CD4-positive, alpha-beta T cell treated with Interleukin-15 for 1 hour (primary cell): ENCODE results near the gene DPH5.
A peak's percentile ranks its signal among the peaks of the same experiment; 100 is the strongest.
"Not testable (repeated sequence)": the region's sequence is repeated elsewhere in the genome, so short reads cannot be mapped to it uniquely, and the experiment has no call there.

Source experiments
- DNase-seq: peaks from one replicate; pipeline ENCODE4 v3.0.0-alpha.2; 2020

DPH5 gene

GRCh38 chr1:100976936-100977335, 48.6 kb downstream of the DPH5 start:
- no peak for DNase-seq

GRCh38 chr1:100972185-100972584, 53.4 kb downstream of the DPH5 start:
- DNase-seq = no peak

DNA sequence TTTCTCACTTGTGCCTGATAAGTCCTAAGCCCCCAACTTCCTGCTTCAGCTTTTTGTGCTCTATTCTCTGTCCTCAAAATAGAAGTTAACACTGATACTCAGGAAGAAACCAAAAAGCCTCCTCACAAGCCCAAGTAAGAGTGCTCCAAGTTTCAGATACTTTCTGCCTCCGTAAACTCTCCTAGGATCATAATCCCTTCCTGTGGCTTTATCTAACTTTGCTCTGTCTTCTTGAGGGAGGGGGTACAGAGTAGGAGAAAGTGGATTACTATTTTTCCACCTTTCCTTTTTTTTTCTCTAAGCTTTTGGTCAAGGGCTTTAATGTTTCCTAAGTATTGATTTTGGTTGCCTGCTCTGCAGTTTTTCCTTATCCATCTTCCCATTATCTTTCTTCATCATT, 54.6 kb downstream of the DPH5 start:
- DNase-seq = no peak

DNA sequence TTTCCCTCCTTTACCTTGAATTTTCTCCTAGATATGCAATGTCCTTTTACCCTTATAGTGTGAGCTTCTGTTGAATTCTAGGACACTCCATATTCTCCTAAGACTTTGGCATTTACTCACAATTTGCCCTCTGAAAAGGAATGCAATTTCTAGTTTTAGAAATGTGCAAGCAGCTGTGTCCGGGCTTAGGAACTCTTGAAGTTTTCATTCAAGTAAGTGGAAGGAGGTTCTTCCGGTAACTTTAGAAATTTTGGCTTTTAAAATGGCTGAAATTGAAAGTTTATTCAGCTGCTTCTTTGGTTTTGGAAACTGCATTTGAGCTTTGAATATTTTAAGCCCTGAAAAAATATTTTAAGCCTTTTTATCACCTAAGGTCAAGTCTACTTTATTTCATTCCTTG, 56.3 kb downstream of the DPH5 start:
- DNase-seq = no peak

GRCh38 chr1:100968621-100969020, 57.0 kb downstream of the DPH5 start:
- no peak for DNase-seq

DNA sequence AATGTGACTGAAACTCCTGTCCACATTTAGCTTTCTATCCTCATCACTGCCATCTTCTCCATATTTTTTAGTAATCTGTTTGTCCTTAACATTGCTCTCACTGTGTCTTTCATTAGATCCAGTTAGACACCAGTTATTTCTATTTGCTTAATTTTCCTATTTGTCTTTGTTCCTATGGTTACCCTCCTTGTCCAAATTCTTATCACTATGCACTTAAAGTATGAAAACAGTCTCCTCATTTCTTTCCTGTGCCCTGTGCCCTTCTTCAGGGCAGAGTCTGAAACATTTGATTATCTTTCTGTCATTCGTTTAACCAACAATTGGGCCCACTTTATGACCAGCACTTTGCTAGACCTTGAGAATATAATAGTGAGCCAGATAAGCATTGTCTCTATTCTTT, 65.5 kb downstream of the DPH5 start:
- DNase-seq = no peak

DNA sequence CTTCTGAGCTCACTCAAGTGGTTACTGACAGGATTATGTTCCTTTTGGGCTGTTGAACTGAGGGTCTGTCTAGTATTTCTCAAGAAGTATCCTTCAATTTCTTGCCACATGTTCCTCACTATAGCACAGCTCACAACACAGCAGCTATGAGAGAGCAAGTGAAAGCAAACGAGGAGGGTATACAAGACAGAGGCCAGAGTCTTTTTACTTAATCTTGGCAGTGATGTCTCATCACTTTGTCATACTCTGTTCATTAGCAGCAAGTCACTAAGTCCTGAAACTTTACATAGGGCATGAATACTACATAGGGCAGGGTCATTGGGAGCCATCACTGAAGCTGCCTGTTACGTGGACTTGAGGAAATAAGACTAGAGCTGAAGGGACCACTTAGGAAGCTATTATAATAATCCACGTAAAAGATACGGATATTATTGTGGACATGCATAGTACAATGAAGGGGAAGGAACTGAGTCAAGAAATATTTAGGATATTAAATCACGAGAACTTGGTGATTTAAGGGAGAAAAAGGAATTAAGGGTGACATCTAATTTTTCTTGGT, 66.0 kb downstream of the DPH5 start:
- DNase-seq = no peak

DNA sequence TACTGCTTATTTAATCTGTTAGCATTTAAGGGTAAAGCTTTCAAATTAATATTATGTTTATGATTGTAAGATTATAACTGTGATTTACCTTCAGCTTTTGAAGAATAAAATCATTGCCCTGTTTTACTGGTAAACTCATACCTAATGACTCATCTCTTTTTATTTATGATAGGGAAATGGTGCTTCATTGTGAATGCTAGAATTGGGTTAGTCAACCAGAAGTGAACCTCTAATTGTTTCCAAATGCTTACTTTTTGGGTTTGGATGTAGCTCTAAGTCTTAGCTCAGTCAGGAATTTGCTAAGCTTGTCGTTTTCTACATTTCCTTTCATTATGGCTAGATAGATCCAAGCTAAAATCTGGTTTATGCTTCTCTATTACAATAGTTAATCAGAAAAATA, 70.3 kb downstream of the DPH5 start:
- no peak for DNase-seq

DNA sequence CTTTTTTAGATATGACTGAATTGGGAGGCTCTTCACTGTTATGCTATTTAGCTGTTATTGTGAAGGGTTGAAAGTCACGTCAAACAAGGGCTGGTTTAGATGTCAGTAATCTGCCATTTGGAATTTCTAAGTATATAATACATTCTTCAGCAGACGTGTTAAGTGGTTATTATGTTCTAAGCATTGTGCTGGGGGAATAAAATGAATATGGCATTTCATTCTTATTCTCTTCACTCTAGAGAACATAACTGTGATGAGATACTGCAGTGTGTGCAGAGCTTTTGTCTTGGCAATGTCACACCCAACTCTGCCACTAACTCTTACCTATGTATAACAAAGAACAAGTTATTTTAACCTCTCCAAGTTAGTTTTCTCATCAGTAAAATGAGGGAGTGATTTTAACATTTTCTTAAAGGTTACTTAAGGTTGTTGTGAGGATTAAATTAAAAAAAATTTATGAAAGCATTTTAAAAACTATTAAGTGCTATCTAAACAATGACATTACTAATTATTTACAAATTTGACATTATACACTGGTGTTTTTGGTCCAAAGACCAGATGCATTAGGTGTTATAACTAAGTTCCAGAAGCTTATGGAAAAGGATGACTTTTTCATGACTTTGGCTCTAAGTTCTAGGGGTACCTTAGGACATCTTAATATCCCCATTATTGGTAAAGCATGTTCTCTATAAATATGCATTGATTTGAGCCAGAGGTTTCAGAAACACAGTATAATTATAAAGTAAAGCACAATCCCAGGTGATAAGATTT, 71.4 kb downstream of the DPH5 start:
- DNase-seq = no peak

DNA sequence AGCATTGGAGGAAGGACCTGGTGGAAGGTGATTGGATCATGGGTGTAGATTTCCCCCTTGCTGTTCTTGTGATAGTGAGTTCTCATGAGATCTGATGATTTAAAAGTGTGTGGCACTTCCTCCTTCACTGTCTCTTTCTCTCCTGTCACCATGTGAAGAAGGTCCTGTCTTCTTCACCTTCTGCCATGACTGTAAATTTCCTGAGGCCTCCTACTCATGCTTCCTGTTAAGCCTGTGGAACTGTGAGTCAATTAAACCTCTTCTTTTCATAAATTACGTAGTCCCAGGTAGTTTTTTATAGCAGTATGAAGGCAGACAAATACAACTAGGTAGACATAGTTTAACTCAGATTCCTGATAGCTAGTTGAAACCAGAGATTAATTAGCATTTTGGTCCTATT, 72.6 kb downstream of the DPH5 start:
- not testable (repeated sequence) for DNase-seq

DNA sequence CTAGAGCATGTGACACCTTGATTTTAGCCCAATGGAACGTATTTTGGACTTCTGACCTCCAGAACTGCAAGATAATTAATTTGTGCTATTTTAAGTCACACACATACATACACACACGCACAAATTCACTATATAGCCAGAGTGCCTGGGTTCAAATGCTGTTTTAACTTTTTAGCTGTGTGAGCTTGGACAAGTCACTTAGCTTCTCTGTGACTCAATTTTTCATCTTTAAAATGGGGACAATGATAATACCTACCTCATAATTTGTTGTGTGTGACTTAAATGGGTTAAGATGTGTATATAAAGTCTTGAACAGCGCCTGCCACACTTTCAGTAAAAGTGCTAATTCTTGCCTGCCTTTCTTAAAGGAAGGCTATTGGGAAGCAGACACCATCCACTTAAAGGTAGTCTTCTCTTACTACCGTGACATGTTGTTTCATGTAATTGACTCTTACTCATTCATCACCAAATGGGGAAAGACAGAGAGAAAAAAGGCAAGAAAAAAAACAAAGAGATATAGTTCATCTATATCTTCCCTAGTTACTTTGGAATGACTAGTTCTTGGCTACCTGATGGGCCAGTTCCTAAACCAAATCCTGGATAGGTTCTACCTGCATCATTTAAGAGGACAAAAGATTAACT, 73.4 kb downstream of the DPH5 start:
- no peak for DNase-seq

DNA sequence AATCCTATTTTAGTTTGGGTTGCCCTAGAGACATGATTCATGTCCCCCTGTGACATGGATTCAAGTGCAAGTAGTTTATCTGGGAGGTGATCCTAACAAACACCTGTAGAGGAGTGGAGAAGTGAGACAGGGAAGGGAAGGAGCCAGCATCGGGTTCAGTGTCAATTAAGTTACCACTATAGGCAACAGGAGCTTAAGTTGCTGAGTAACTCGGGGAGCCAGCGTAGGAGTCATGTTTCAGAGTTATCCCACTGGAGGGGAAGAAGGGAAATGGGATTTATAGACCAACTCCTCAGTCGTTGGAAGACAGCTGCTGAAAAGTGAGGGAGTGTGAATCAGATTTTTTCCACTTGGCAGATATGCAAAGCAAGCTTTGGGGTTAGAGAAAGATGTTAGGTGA, 74.8 kb downstream of the DPH5 start:
- no peak for DNase-seq

GRCh38 chr1:100950337-100950736, 75.2 kb downstream of the DPH5 start:
- DNase-seq = no peak

GRCh38 chr1:100949515-100950158, 75.9 kb downstream of the DPH5 start:
- peak; percentile 82 for DNase-seq

GRCh38 chr1:100948721-100949405, 76.7 kb downstream of the DPH5 start:
- DNase-seq = not testable (repeated sequence)

- not testable (repeated sequence) for DNase-seq
Measured at GRCh38 chr1:100947816-100948215, 77.8 kb downstream of the DPH5 start.

DNA sequence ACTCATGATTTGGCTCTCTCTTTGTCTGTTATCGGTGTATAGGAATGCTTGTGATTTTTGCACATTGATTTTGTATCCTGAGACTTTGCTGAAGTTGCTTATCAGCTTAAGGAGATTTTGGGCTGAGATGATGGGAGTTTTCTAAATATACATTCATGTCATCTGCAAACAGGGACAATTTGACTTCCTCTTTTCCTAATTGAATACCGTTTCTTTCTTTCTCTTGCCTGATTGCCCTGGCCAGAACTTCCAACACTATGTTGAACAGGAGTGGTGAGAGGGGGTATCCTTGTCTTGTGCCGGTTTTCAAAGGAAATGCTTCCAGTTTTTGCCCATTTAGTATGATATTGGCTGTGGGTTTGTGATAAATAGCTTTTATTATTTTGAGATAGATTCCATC, 79.5 kb downstream of the DPH5 start:
- DNase-seq = not testable (repeated sequence)

GRCh38 chr1:100943533-100943932, 82.1 kb downstream of the DPH5 start:
- DNase-seq = no peak

GRCh38 chr1:100942304-100943046, 83.1 kb downstream of the DPH5 start:
- DNase-seq = no peak

DNA sequence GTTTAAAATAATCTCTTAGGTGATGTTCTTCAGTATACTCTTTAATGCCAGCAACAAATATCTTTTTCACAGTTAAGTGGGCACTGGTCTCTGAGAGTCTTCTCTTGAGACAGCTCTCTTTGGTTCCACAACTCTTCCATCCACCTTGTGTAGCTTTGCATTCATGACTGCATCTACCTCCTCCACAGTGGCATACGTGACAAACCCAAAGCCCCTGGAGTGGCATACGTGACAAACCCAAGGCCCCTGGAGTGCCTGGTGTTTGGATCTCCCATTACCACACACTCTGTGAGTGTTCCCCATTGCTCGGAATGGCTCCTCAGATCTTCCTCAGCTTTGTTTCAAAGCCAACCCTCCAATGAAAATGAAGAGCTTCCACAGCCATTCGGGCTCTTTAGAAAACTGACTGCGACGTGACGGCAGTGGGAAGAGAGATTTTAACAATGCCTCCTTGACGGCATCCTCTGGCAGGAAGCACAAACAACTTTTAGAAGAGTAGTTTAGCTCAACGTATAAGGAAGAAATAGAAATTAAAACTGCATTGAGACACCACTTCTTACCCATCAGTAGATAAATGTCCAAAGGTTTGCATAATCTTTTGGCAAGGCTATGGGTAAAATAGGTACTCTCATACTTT, 83.9 kb downstream of the DPH5 start:
- no peak for DNase-seq

GRCh38 chr1:100941098-100941527, 84.5 kb downstream of the DPH5 start:
- no peak for DNase-seq
